Neural cell (in vitro differentiated cells): ENCODE measurements around the gene NKX1-2.

Experiments
- CTCF ChIP-seq: fragments of 450-650 bp; IDR thresholded peaks from 2 replicates; pipeline ENCODE4 v1.5.1; 2014; ENCODE audit warnings: antibody characterized with exemption, mild to moderate bottlenecking, moderate library complexity; ENCODE audit not compliant: poor library complexity, severe bottlenecking
- EP300 ChIP-seq: fragments of 450-650 bp; conservative IDR thresholded peaks from 2 replicates; pipeline ENCODE4 v1.6.1; 2014; ENCODE audit warnings: antibody characterized with exemption, mild to moderate bottlenecking, moderate library complexity; ENCODE audit not compliant: poor library complexity, severe bottlenecking
- POLR2AphosphoS5 ChIP-seq: IDR thresholded peaks from 2 replicates; pipeline ENCODE4 v1.6.1; 2012
- RAD21 ChIP-seq: fragments of 450-650 bp; conservative IDR thresholded peaks from 2 replicates; pipeline ENCODE4 v1.6.1; 2014; ENCODE audit warnings: antibody characterized with exemption, mild to moderate bottlenecking, moderate library complexity
- TAF1 ChIP-seq: IDR thresholded peaks from 2 replicates; pipeline ENCODE4 v1.6.1; 2012; ENCODE audit warnings: low read depth

- TF ChIP-seq POLR2AphosphoS5 = no peak
- no peak for TF ChIP-seq CTCF
- no peak for TF ChIP-seq RAD21
- TF ChIP-seq TAF1 = no peak
- no peak for TF ChIP-seq EP300
These were observed 36.8 kb upstream of the NKX1-2 start for GRCh38 chr10:124486635-124487034.
